Fibroblast of lung (primary cell): ENCODE data around the gene ADPGK. TPM values are rescaled to one million over a fixed set of nuclear protein-coding genes. Genes with fewer than 3 reads are reported as not detected.

Experiments used
- DNase-seq, 2 donors: peaks; one replicate each; pipeline versions ENCODE4 v3.0.0 to v3.0.0-alpha.2; 2010; ENCODE audit warnings: low read depth in 2 of 2
- H2AFZ ChIP-seq: 2 replicates; pipeline ENCODE4 v1.5.1; 2012; ENCODE audit warnings: low read length, control low read depth, inconsistent platforms
- H3K27ac ChIP-seq: 2 replicates; pipeline ENCODE4 v1.5.1; 2011; ENCODE audit warnings: low read length, control low read depth; ENCODE audit not compliant: insufficient read depth
- H3K27me3 ChIP-seq: 2 replicates; pipeline ENCODE4 v1.5.1; 2011; ENCODE audit warnings: mild to moderate bottlenecking, low read length; ENCODE audit not compliant: control insufficient read depth, insufficient read depth
- H3K36me3 ChIP-seq: 2 replicates; pipeline ENCODE4 v1.5.1; 2011; ENCODE audit warnings: low read length; ENCODE audit not compliant: control insufficient read depth, insufficient read depth
- H3K4me1 ChIP-seq: 2 replicates; pipeline ENCODE4 v1.5.1; 2011; ENCODE audit warnings: low read length; ENCODE audit not compliant: control insufficient read depth, insufficient read depth; ENCODE audit errors: extremely low read depth
- H3K4me2 ChIP-seq: 2 replicates; pipeline ENCODE4 v1.5.1; 2011; ENCODE audit warnings: low read length, control low read depth; ENCODE audit not compliant: insufficient read depth; ENCODE audit errors: extremely low read depth
- H3K4me3 ChIP-seq, 4 experiments: fragments of 200-600 bp in 1 of 4; sonication (generic) in 1 of 4; replicated peaks in 1 of 4; 2 replicates each; pipeline ENCODE4 v1.5.1; 2011 to 2016; ENCODE audit warnings: low read length in 4 of 4, low read depth in 3 of 4, mild to moderate bottlenecking in 3 of 4, control low read depth in 2 of 4, inconsistent platforms in 1 of 4, mixed read lengths in 1 of 4; ENCODE audit not compliant: insufficient read depth in 1 of 4; ENCODE audit errors: control extremely low read depth in 1 of 4
- H3K79me2 ChIP-seq: 2 replicates; pipeline ENCODE4 v1.5.1; 2012; ENCODE audit warnings: mild to moderate bottlenecking, low read length, inconsistent platforms; ENCODE audit not compliant: control insufficient read depth, insufficient read depth
- H3K9ac ChIP-seq: 2 replicates; pipeline ENCODE4 v1.5.1; 2011; ENCODE audit warnings: mild to moderate bottlenecking, low read length, control low read depth; ENCODE audit not compliant: insufficient read depth
- H3K9me3 ChIP-seq: 2 replicates; pipeline ENCODE4 v1.5.1; 2012; ENCODE audit warnings: low read depth, low read length; ENCODE audit not compliant: control insufficient read depth, insufficient read depth
- H4K20me1 ChIP-seq: 2 replicates; pipeline ENCODE4 v1.5.1; 2011; ENCODE audit warnings: low read length; ENCODE audit not compliant: control insufficient read depth, insufficient read depth; ENCODE audit errors: extremely low read depth
- EZH2 ChIP-seq: IDR thresholded peaks from 2 replicates; pipeline ENCODE4 v1.5.1; 2012; ENCODE audit warnings: low read length, control low read depth, mild to moderate bottlenecking; ENCODE audit errors: missing control alignments
- polyA plus RNA-seq, 2 donors: library from polyadenylated mRNA; depleted of rRNA in 1 of 2; stranded (reverse) in 1 of 2; unstranded in 1 of 2; fragments of >200 nt; gene quantifications; 2 replicates each; pipeline ENCODE4 v1.2.1, GENCODE V29; 2011 to 2012; ENCODE audit warnings: missing spikeins in 1 of 2
- total RNA-seq: library from RNA; depleted of rRNA; stranded (reverse); fragments of >200 nt; gene quantifications from 2 replicates; pipeline ENCODE4 v1.2.1, GENCODE V29; 2014
- TF ChIP-seq, protein P1 (sequence below), 2 donors: IDR thresholded peaks in 1 of 2; conservative IDR thresholded peaks in 1 of 2; 1 replicate in 1 of 2; 2 replicates in 1 of 2; pipeline ENCODE4 v1.5.1; 2011 to 2012; ENCODE audit warnings: low read length in 2 of 2, control low read depth in 1 of 2, inconsistent platforms in 1 of 2, low read depth in 1 of 2, mild to moderate bottlenecking in 1 of 2

Gene ADPGK
- total and polyA plus RNA-seq, 2 donors (not counting 1 experiment from before 2014, with no cell fraction given) = 59.5 to 62.2 TPM

DNA sequence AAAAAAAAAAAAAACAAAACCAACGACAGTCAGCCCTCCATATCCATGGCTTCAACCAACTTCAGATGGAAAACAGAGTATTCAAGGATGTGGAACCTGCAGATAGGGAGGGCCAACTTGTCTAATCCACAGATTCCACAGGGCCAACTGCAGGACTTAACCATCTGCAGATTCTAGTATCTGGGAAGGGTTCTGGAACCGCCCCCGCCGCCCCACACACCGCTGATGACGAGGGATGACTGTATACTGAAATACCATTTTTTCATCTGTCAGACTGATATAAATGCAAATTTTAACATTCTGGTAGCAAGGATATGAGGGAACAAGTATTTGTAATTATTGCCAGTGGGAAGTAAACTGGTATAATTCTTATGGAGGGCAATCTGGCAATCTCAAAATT lies 29.5 kb downstream of the ADPGK start:
- no peaks in the 10 kb centered on the region for H3K79me2 ChIP-seq
- no peak overlapping the region for H3K4me2 ChIP-seq
- peaks cover 10% of the 10 kb centered on the region for H3K36me3 ChIP-seq
- no peak overlapping the region for H3K4me3 ChIP-seq
- no peak for TF ChIP-seq EZH2
- TF ChIP-seq, protein P1, sequence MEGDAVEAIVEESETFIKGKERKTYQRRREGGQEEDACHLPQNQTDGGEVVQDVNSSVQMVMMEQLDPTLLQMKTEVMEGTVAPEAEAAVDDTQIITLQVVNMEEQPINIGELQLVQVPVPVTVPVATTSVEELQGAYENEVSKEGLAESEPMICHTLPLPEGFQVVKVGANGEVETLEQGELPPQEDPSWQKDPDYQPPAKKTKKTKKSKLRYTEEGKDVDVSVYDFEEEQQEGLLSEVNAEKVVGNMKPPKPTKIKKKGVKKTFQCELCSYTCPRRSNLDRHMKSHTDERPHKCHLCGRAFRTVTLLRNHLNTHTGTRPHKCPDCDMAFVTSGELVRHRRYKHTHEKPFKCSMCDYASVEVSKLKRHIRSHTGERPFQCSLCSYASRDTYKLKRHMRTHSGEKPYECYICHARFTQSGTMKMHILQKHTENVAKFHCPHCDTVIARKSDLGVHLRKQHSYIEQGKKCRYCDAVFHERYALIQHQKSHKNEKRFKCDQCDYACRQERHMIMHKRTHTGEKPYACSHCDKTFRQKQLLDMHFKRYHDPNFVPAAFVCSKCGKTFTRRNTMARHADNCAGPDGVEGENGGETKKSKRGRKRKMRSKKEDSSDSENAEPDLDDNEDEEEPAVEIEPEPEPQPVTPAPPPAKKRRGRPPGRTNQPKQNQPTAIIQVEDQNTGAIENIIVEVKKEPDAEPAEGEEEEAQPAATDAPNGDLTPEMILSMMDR (conservative IDR thresholded peaks at IDR 0.05 in 1 of 2, IDR thresholded peaks at IDR 0.05 in 1 of 2; ENCODE audit: low read depth in 1 of 2, low read length in 2 of 2) = no peak
- peaks cover 12% of the 10 kb centered on the region for H3K4me1 ChIP-seq
- H4K20me1 ChIP-seq = no peaks in the 10 kb centered on the region
- H2AFZ ChIP-seq = no peak overlapping the region
- H3K27me3 ChIP-seq = no peaks in the 10 kb centered on the region
- peak in 1 of 2 donors; percentile 6 for DNase-seq
- no peaks in the 10 kb centered on the region for H3K9me3 ChIP-seq
- H3K27ac ChIP-seq = no peak overlapping the region
- H3K9ac ChIP-seq = no peak overlapping the region

DNA sequence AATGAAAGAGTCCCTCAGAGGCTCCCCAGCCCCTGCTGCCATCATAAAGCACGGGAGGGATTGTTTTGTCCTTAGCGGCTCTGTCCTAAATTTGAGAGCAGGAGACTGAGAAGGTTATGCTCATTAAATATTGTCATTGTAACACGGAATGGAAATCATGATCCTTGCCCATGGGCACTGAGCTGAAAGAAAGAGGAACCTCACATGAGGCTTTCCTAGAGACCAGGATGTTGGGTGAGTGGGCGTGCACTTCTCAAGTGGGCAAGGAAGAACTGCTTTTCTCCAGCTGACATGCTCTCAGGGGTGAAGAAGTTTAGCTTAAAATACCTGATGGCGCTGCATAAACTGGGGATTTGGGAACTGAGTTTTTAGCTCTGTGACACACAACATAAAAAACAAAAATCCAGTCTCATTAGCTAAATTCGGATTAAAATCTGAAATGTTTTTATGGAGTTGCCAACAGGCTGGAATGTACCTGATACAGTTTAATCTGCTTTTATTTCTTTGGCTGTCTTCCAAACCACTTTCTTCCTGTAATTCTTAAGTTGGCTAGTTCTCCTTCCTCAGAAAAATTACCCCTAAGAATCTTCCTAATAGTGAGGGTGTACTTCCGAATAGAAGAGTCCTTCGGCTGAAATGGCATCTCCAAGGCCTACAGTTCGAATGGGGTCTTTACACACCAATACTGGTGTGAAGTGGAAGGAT lies 31.7 kb downstream of the ADPGK start:
- peak in 1 of 2 donors; percentile 50 for DNase-seq

DNA sequence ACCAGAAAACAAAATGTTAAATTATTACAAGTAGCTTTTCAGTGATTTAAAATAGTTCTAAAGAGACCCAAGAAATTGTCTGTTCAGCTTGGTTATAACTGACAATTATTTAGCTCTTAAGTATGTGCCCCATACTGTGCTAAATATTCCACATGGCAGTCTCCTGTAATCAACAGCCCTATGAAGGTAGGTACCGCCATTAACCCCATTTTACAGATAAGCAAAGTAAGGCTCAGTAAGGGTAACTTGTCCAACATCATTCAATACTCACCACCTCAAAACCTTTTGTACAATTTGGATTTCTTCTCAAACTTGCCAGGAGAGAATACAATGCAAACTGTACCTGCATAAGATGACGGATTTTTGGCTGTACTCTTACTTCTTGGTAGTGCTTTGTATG lies 33.9 kb downstream of the ADPGK start:
- TF ChIP-seq, protein P1 (conservative IDR thresholded peaks at IDR 0.05 in 1 of 2, IDR thresholded peaks at IDR 0.05 in 1 of 2; ENCODE audit: low read depth in 1 of 2, low read length in 2 of 2) = no peak
- no peak for TF ChIP-seq EZH2
- no peak overlapping the region for H3K4me2 ChIP-seq
- DNase-seq = no peak
- no peaks in the 10 kb centered on the region for H3K79me2 ChIP-seq
- no peaks in the 10 kb centered on the region for H3K27me3 ChIP-seq
- H3K27ac ChIP-seq = no peak overlapping the region
- no peaks in the 10 kb centered on the region for H3K9me3 ChIP-seq
- H3K4me1 ChIP-seq = no peaks in the 10 kb centered on the region
- no peaks in the 10 kb centered on the region for H4K20me1 ChIP-seq
- no peak overlapping the region for H2AFZ ChIP-seq
- no peak overlapping the region for H3K4me3 ChIP-seq
- no peak overlapping the region for H3K9ac ChIP-seq
- peaks cover 6% of the 10 kb centered on the region for H3K36me3 ChIP-seq

More for the DNA sequence above, 31.7 kb downstream of the ADPGK start:
- Histone ChIP-seq H3K36me3 (peaks cover 10% of the 10 kb centered on the region), H2AFZ (no peak overlapping the region), H3K27ac (no peak overlapping the region), H3K9ac (no peak overlapping the region), H3K27me3 (no peaks in the 10 kb centered on the region), H4K20me1 (no peaks in the 10 kb centered on the region), H3K4me1 (no peaks in the 10 kb centered on the region), H3K9me3 (no peaks in the 10 kb centered on the region), H3K4me3 (no peak overlapping the region), H3K4me2 (no peak overlapping the region), H3K79me2 (no peaks in the 10 kb centered on the region)
- TF ChIP-seq EZH2 = no peak
- TF ChIP-seq, protein P1 (conservative IDR thresholded peaks at IDR 0.05 in 1 of 2, IDR thresholded peaks at IDR 0.05 in 1 of 2; ENCODE audit: low read depth in 1 of 2, low read length in 2 of 2) = no peak
